ENCODE data around the gene TGIF1.
"Not testable (repeated sequence)": the region's sequence is repeated elsewhere in the genome, so short reads cannot be mapped to it uniquely, and the experiment has no call there.

The TGIF1 gene

DNA sequence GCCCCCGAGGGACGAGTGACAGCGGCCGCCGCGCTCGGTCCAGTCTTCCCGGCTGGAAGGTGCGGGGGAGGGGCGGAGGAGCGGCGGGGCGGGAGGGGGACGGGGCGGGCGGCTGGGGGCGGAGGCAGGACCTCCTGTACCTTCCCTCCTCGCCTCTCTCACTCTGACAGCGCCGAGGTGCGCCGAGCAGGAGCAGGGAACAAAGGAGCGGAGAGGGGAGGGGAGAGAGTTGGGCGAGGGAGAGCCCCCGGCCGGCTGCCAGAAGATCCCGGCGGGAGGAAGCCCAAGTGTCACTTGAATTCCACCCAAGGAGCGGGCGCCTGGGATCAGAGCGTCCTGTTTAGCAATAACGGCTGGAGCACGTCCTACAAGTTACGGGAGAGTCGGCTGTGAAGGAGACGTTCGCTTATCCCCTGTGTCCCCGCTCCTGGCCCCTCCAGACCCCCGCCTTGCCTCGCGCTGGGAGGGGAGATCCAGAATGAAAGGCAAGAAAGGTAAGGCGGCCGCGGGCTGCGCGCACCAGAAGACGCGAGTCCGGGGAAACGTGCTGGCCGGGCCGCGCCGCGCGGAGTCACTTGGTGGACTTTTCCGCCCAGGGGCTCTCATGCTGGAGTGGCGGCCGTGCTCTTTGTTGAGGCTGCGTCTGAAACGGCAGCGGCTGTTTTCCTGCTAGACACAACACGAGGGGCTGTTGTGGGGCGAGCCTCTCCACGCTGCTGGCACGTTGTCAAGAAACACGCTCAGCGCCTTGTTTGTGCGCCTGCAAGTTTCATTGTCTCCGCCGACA lies at the start of gene TGIF1:
Gene TGIF1 (plus strand): TSS at position 161 of the 787 bp plus-strand sequence. CDS start 318 bp downstream, at position 479.
- H3K9me3 ChIP-seq (ENCODE audit: low read length), result no peaks in the 10 kb centered on the region
- no peaks in the 10 kb centered on the region for H3K36me3 ChIP-seq (ENCODE audit: insufficient read depth, low read length)
- peak within 1 kb of the TSS; percentile 37 for H2AFZ ChIP-seq (ENCODE audit: low read depth, low read length)
- H3K27me3 ChIP-seq (ENCODE audit: insufficient read depth, low read length), result no peaks in the 10 kb centered on the region
- peaks cover 35% of the 10 kb centered on the region for H3K4me1 ChIP-seq (ENCODE audit: insufficient read depth, low read length)
- peak within 1 kb of the TSS; percentile 66 for H3K4me3 ChIP-seq (ENCODE audit: low read length)

DNA sequence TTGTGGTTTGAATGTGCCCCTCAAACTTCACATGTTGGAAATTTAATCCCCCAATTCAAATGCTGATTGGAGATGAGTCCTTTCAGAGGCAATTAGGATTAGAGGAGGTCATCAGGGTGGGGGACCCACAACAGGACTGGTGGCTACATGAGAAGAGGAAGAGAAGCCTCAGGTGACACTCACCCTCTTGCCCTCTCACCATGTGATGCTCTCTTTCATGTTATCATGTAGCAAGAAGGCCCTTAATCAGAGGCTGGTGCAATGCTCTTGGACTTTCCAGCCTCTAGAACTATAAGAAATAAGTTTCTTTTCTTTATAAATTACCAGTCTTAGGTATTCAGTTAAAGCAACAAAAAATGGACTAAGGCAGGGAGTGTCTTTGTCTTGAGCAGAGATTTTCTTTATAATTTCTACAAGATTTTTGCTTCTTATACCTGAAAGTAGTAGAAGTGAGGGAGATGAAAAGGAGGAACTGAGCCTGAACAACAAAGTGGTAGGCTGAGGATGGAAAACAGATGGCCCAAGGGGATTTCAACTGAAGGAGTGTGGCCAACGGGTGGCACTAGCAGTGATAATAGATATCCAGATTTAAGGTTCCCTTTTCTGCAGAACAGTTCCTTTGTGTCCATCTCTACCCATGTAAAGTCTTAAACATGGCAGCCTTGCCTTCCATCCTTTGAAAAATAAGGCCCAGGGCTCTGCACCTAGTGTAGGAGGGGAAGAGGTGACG lies 49.2 kb upstream of the TGIF1 start:
- Histone ChIP-seq H3K27me3 (ENCODE audit: insufficient read depth, low read length) (no peaks in the 10 kb centered on the region), H3K36me3 (ENCODE audit: insufficient read depth, low read length) (no peaks in the 10 kb centered on the region), H3K4me1 (ENCODE audit: insufficient read depth, low read length) (no peaks in the 10 kb centered on the region), H3K9me3 (ENCODE audit: low read length) (no peaks in the 10 kb centered on the region), H2AFZ (ENCODE audit: low read depth, low read length) (no peak overlapping the region), H3K4me3 (ENCODE audit: low read length) (no peak overlapping the region)

DNA sequence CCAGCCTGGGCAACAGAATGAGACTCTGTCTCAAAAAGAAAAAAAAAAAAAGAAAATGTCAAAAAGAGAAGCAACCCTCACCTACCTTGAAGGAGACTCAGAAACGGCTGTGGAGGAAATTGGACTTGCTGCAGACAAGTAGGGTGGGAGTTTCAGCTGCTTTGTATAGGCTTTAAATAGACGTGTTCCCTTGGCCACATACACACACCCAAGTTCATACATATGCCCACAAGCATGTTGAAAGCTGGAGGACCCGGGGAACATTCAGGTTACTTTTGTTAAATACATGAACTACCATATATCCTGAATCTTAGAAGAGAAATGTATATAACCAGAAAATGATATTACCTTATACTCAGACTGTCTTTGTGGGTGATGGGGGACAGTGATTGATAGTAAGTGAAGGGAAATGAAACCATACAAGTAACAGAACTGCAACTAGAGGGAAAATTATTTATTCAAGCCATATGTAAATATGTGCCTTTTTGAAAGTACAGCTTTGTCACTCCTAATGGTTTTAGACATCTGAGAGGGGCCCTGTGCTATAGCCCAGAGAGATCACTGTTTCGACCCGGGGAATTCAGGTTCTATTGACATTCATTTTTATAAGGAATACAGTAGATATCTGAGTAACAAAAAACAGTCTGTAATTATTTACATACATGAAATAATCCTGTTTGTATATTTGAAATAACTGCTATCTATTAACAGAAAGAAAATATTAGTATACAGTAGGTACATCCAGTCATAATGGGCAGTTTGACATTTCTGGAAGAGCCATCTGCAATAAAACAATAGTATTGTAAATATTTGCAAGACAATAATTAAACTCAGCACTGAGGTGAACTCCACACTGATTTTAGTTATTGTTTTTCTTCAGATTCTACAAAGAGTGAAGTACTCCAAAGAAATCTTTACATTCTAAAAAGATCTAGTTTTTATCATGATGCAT lies 48.0 kb upstream of the TGIF1 start:
- Histone ChIP-seq H3K9me3 (ENCODE audit: low read length) (no peaks in the 10 kb centered on the region), H2AFZ (ENCODE audit: low read depth, low read length) (no peak overlapping the region), H3K4me1 (ENCODE audit: insufficient read depth, low read length) (no peaks in the 10 kb centered on the region), H3K27me3 (ENCODE audit: insufficient read depth, low read length) (no peaks in the 10 kb centered on the region), H3K36me3 (ENCODE audit: insufficient read depth, low read length) (no peaks in the 10 kb centered on the region), H3K4me3 (ENCODE audit: low read length) (no peak overlapping the region)

DNA sequence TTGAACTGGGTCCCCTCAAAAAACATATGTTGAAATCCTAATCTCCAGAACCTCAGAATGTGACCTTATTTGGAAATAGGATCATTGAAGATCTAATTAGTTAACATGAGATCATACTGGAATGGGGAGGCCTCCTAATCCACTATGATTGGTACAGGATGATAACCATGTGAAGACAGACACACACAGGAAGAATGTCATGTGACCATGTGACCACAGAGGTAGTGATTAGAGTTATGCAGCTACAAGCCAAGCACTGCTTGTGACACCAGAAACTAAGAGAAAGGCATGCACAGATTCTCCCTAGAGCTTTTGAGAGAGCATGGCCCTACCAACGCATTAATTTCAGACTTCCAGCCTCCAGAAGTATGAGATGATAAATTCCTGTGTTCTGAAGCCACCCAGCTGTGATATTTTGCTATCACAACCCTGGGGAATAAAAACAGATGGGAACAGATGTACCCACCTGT lies 47.0 kb upstream of the TGIF1 start:
- H3K4me1 ChIP-seq (ENCODE audit: insufficient read depth, low read length), result no peaks in the 10 kb centered on the region
- H3K36me3 ChIP-seq (ENCODE audit: insufficient read depth, low read length), result no peaks in the 10 kb centered on the region
- H3K4me3 ChIP-seq (ENCODE audit: low read length), result no peak overlapping the region
- no peak overlapping the region for H2AFZ ChIP-seq (ENCODE audit: low read depth, low read length)
- H3K9me3 ChIP-seq (ENCODE audit: low read length), result no peaks in the 10 kb centered on the region
- H3K27me3 ChIP-seq (ENCODE audit: insufficient read depth, low read length), result no peaks in the 10 kb centered on the region

DNA sequence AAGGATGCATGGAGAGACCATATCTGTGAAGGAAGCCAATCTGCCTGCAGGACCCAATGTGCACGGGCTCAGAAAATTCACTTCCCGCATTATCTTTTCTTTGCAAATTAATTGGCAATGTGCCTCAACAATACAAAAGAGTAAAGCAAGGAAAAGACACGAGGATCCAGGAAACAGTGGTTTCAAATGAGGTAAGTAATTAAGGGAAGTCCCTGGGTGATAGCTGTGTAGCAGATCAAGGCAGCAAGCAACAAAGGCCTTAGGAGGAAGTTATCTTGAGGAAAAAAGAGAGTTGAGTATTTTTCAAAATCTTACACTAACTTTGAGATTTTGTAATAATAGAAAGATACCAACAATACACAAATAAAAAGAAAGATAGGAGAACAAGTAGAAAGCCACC lies 44.3 kb upstream of the TGIF1 start:
- no peak overlapping the region for H3K4me3 ChIP-seq (ENCODE audit: low read length)
- no peak overlapping the region for H2AFZ ChIP-seq (ENCODE audit: low read depth, low read length)
- H3K9me3 ChIP-seq (ENCODE audit: low read length), result no peaks in the 10 kb centered on the region
- H3K27me3 ChIP-seq (ENCODE audit: insufficient read depth, low read length), result no peaks in the 10 kb centered on the region
- peaks cover 3% of the 10 kb centered on the region for H3K4me1 ChIP-seq (ENCODE audit: insufficient read depth, low read length)
- no peaks in the 10 kb centered on the region for H3K36me3 ChIP-seq (ENCODE audit: insufficient read depth, low read length)

DNA sequence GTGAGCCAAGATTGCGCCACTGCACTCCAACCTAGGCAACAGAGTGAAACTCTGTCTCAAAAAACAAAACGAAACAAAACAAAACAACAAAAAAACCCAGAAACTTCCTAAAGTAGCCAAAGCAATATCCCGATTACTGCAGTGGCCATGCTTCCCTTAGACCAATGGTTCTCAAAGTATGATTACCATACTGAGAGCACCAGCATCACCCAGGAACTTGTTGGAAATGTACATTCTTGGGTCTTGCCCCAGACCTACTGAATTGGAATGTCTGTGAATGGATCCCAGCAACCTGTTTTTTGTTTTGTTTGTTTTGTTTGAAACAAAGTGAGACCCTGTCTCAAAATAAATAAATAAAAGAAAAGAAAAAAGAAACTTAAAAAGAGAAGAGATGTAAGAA lies 41.9 kb upstream of the TGIF1 start:
- no peaks in the 10 kb centered on the region for H3K27me3 ChIP-seq (ENCODE audit: insufficient read depth, low read length)
- no peaks in the 10 kb centered on the region for H3K9me3 ChIP-seq (ENCODE audit: low read length)
- no peaks in the 10 kb centered on the region for H3K36me3 ChIP-seq (ENCODE audit: insufficient read depth, low read length)
- H2AFZ ChIP-seq (ENCODE audit: low read depth, low read length), result no peak overlapping the region
- H3K4me3 ChIP-seq (ENCODE audit: low read length), result no peak overlapping the region
- peaks cover 3% of the 10 kb centered on the region for H3K4me1 ChIP-seq (ENCODE audit: insufficient read depth, low read length)

DNA sequence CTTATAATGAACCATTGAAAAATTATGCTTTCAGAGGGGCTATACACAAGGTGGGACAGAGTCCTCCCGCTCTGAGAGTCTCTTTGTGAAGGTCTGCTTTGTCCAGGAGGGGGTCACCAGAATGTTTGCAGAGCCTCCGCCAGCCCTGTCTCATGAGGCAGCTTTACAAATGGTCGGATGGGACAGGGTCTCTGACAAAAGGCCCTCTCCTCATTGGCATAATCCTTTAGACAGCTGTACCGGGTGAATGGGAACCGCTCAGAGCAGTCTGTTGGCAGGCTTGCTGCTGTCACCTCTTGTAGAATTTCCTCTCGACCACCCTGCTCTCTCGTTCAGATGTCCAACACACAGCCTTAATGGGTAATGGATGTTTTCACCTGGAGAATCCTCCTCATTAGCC lies 40.2 kb upstream of the TGIF1 start:
- Histone ChIP-seq H3K4me1 (ENCODE audit: insufficient read depth, low read length) (peaks cover 3% of the 10 kb centered on the region), H3K4me3 (ENCODE audit: low read length) (no peak overlapping the region), H3K27me3 (ENCODE audit: insufficient read depth, low read length) (no peaks in the 10 kb centered on the region), H3K36me3 (ENCODE audit: insufficient read depth, low read length) (no peaks in the 10 kb centered on the region), H2AFZ (ENCODE audit: low read depth, low read length) (no peak overlapping the region), H3K9me3 (ENCODE audit: low read length) (no peaks in the 10 kb centered on the region)

DNA sequence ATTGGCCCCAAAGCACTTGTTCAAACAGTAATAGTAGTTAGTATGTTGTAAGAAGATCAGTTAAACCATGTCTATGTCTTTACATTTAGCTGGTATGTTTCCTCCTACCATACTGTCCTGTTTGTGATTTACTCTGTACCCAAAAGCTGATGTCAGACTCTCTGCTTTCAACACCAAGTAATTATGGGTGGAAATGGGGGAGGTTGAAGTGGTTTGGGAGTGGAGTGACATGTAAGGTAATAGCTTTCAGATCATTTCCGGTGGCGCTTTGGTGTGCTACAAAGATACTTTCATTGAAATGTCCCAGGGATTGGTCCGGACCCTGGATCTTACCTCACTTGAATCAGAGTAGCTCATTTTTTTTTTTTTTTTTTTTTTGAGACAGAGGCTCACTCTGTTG lies 39.7 kb upstream of the TGIF1 start:
- H3K4me3 ChIP-seq (ENCODE audit: low read length), result no peak overlapping the region
- H3K36me3 ChIP-seq (ENCODE audit: insufficient read depth, low read length), result no peaks in the 10 kb centered on the region
- H3K27me3 ChIP-seq (ENCODE audit: insufficient read depth, low read length), result no peaks in the 10 kb centered on the region
- H3K4me1 ChIP-seq (ENCODE audit: insufficient read depth, low read length), result peaks cover 3% of the 10 kb centered on the region
- H3K9me3 ChIP-seq (ENCODE audit: low read length), result no peaks in the 10 kb centered on the region
- H2AFZ ChIP-seq (ENCODE audit: low read depth, low read length), result no peak overlapping the region

DNA sequence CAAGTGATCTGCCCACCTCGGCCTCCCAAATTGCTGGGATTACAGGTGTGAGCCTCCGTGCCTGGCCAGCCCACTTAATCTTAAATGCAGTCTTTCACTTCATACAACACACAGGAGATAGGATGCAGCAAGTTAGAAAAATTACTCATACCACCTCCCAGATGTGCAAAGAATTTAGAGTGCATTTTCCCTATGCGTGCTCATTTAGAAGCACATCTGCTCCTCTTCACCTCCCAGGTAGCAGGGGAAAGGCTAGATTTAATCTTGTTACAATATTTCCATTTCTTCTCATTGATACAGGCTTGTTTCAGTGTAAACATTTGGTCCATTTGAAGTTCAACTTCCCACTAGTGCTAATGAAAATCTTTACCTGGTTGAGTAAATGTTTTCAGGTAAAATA lies 39.1 kb upstream of the TGIF1 start:
- not testable (repeated sequence) for H3K9me3 ChIP-seq (ENCODE audit: low read length); H3K4me1 ChIP-seq (ENCODE audit: insufficient read depth, low read length); H2AFZ ChIP-seq (ENCODE audit: low read depth, low read length); H3K27me3 ChIP-seq (ENCODE audit: insufficient read depth, low read length); H3K36me3 ChIP-seq (ENCODE audit: insufficient read depth, low read length); H3K4me3 ChIP-seq (ENCODE audit: low read length)

DNA sequence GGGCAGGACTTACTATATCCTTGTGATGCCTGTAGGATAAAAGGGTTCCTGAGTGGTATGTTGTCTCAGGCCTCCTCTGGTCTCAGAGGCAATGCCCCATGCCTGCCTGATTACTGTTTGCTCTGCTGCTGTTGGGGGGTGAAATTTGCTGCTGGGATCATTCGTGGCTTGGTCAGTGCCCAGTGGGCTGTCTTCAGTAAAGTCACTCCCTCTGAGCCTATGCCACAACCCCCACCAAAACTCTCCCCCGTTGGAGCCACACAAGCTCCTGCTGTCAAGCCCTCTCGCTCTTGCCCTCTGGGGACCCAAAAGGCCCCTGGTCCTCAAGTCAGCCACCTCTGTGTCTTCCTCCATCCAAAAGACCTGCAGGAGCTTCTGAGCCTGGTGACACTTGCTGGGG lies 38.6 kb upstream of the TGIF1 start:
- H3K4me3 ChIP-seq (ENCODE audit: low read length), result no peak overlapping the region
- no peaks in the 10 kb centered on the region for H3K36me3 ChIP-seq (ENCODE audit: insufficient read depth, low read length)
- H3K9me3 ChIP-seq (ENCODE audit: low read length), result no peaks in the 10 kb centered on the region
- H3K4me1 ChIP-seq (ENCODE audit: insufficient read depth, low read length), result peaks cover 3% of the 10 kb centered on the region
- H2AFZ ChIP-seq (ENCODE audit: low read depth, low read length), result no peak overlapping the region
- H3K27me3 ChIP-seq (ENCODE audit: insufficient read depth, low read length), result peaks cover 2% of the 10 kb centered on the region

DNA sequence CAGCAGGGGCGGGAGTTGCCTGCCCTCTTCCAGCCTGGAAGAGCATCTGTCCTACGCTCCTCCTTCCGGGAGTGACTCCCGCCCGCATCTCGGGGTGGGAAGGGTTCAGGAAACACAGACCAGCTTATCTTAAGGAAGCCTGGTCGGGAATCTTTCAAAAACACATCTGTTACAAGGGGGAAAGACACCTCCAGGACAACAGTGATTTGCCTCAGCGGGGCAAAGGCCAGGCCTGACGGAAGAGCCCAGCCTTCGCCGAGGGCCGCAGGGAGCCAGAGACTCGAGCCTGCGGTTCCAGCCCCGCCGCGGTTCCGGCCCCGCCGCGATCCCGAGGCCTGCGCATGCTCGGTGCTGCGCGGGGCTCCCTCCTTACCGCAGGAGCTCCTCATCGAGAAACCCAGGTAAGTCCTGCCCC lies 38.1 kb upstream of the TGIF1 start:
- Histone ChIP-seq H2AFZ (ENCODE audit: low read depth, low read length) (no peak overlapping the region), H3K4me1 (ENCODE audit: insufficient read depth, low read length) (peaks cover 3% of the 10 kb centered on the region), H3K27me3 (ENCODE audit: insufficient read depth, low read length) (peaks cover 2% of the 10 kb centered on the region), H3K9me3 (ENCODE audit: low read length) (no peaks in the 10 kb centered on the region), H3K4me3 (ENCODE audit: low read length) (no peak overlapping the region), H3K36me3 (ENCODE audit: insufficient read depth, low read length) (no peaks in the 10 kb centered on the region)

DNA sequence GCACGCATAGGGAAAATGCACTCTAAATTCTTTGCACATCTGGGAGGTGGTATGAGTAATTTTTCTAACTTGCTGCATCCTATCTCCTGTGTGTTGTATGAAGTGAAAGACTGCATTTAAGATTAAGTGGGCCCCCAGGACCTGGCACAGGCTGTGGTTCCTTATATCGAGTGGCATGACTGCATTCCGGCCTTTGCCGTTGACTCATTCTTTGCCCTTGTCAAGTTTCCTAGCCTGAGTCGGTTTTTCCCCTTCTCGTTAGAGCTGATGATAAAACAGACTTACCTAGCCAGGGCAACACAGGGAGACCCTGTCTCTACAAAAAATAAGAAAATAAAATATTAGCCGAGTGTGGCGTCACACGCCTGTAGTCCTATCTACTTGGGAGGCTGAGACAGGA lies 37.4 kb upstream of the TGIF1 start:
- H3K9me3 ChIP-seq (ENCODE audit: low read length); H3K27me3 ChIP-seq (ENCODE audit: insufficient read depth, low read length); H3K4me3 ChIP-seq (ENCODE audit: low read length); H3K36me3 ChIP-seq (ENCODE audit: insufficient read depth, low read length); H2AFZ ChIP-seq (ENCODE audit: low read depth, low read length); H3K4me1 ChIP-seq (ENCODE audit: insufficient read depth, low read length): not testable (repeated sequence)

DNA sequence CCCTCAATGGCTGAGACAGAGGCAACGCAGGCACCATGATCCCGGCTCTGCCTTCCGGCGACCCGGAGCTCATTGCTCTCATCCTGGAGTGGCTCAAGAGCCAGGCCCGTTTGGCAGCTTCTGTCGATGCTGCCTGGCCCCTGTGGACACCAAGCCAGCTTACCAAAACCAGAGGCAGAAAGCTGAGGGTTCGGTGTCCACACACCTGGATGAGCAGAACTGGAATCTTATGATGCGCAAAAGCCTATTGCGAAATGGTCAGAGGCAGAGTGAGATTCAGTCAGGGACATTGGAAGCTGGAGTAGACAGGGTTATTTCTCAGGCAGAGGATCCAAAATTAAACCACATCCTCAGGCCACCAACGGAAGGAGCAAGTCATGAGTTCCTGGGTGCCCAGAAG lies 34.9 kb upstream of the TGIF1 start:
- H3K4me3 ChIP-seq (ENCODE audit: low read length), result no peak overlapping the region
- H3K27me3 ChIP-seq (ENCODE audit: insufficient read depth, low read length), result peaks cover 2% of the 10 kb centered on the region
- H3K9me3 ChIP-seq (ENCODE audit: low read length), result no peaks in the 10 kb centered on the region
- H2AFZ ChIP-seq (ENCODE audit: low read depth, low read length), result no peak overlapping the region
- H3K4me1 ChIP-seq (ENCODE audit: insufficient read depth, low read length), result no peaks in the 10 kb centered on the region
- no peaks in the 10 kb centered on the region for H3K36me3 ChIP-seq (ENCODE audit: insufficient read depth, low read length)

Measured in neuron (in vitro differentiated cells).